Neural progenitor cell (in vitro differentiated cells): Measurements from ENCODE around the gene EXO1. TPM values are rescaled to one million over a fixed set of nuclear protein-coding genes. Genes with fewer than 3 reads are reported as not detected.

Experiments used
- DNase-seq: peaks from one replicate; pipeline ENCODE4 v3.0.0-alpha.2; 2016; ENCODE audit warnings: low spot score
- H2AFZ ChIP-seq: fragments of 200-600 bp; sonication (generic); replicated peaks from 2 replicates; pipeline ENCODE4 v1.6.1; 2016; ENCODE audit warnings: antibody characterized with exemption
- H3F3A ChIP-seq: fragments of 200-600 bp; sonication (generic); 2 replicates; pipeline ENCODE4 v1.6.1; 2016; ENCODE audit warnings: antibody characterized with exemption, low read depth
- H3K27ac ChIP-seq: fragments of 200-600 bp; sonication (generic); 2 replicates; pipeline ENCODE4 v1.5.1; 2016; ENCODE audit warnings: mild to moderate bottlenecking
- H3K27me3 ChIP-seq: fragments of 200-600 bp; sonication (generic); 2 replicates; pipeline ENCODE4 v1.6.1; 2016; ENCODE audit warnings: mild to moderate bottlenecking, moderate library complexity
- H3K36me3 ChIP-seq: fragments of 200-600 bp; sonication (generic); 2 replicates; pipeline ENCODE4 v1.5.1; 2016
- H3K4me1 ChIP-seq: fragments of 200-600 bp; sonication (generic); 2 replicates; pipeline ENCODE4 v1.6.1; 2016; ENCODE audit warnings: mixed run types
- H3K4me2 ChIP-seq: fragments of 200-600 bp; sonication (generic); 2 replicates; pipeline ENCODE4 v1.6.1; 2016
- H3K4me3 ChIP-seq: fragments of 200-600 bp; sonication (generic); 2 replicates; pipeline ENCODE4 v1.5.1; 2016
- H3K79me2 ChIP-seq: fragments of 200-600 bp; sonication (generic); 2 replicates; pipeline ENCODE4 v1.6.1; 2016; ENCODE audit warnings: low read depth
- H3K9ac ChIP-seq: fragments of 200-600 bp; sonication (generic); 2 replicates; pipeline ENCODE4 v1.6.1; 2016
- H3K9me3 ChIP-seq: fragments of 200-600 bp; sonication (generic); 2 replicates; pipeline ENCODE4 v1.5.1; 2016; ENCODE audit warnings: low read depth
- H4K20me1 ChIP-seq: fragments of 200-600 bp; sonication (generic); 2 replicates; pipeline ENCODE4 v1.6.1; 2016; ENCODE audit warnings: low read depth
- H3K27ac Mint-ChIP-seq: 3 replicates; pipeline ENCODE4 v1.8.0; 2021; ENCODE audit warnings: mixed read lengths
- H3K27me3 Mint-ChIP-seq: 2 replicates; pipeline ENCODE4 v1.8.0; 2022; ENCODE audit warnings: low read depth, mild to moderate bottlenecking, inconsistent platforms, moderate library complexity, mixed read lengths; ENCODE audit not compliant: insufficient read depth
- H3K36me3 Mint-ChIP-seq: 3 replicates; pipeline ENCODE4 v1.8.0; 2021; ENCODE audit warnings: mixed read lengths
- H3K4me1 Mint-ChIP-seq: 3 replicates; pipeline ENCODE4 v1.8.0; 2021; ENCODE audit warnings: mixed read lengths
- H3K4me3 Mint-ChIP-seq: 3 replicates; pipeline ENCODE4 v1.8.0; 2021; ENCODE audit warnings: mild to moderate bottlenecking, moderate library complexity, mixed read lengths
- H3K9me3 Mint-ChIP-seq: 3 replicates; pipeline ENCODE4 v1.8.0; 2020; ENCODE audit warnings: mixed read lengths
- CTCF ChIP-seq: fragments of 200-600 bp; sonication (generic); IDR thresholded peaks from 2 replicates; pipeline ENCODE4 v1.5.1; 2017; ENCODE audit warnings: antibody characterized with exemption, mild to moderate bottlenecking
- EZH2 ChIP-seq: fragments of 200-600 bp; sonication (generic); IDR thresholded peaks from 2 replicates; pipeline ENCODE4 v1.6.1; 2017; ENCODE audit warnings: antibody characterized with exemption, mild to moderate bottlenecking, moderate library complexity
- EZH2phosphoT487 ChIP-seq: fragments of 200-600 bp; sonication (generic); IDR thresholded peaks from 2 replicates; pipeline ENCODE4 v1.6.1; 2017; ENCODE audit warnings: antibody characterized with exemption
- total RNA-seq: library from RNA; depleted of rRNA; stranded (reverse); fragments of >200 nt; gene quantifications from 2 replicates; pipeline ENCODE4 v1.2.3, GENCODE V29; 2015; ENCODE audit warnings: low replicate concordance

Gene EXO1
- total RNA-seq, 1 donor from 2014 or later, result 54.8 TPM

DNA sequence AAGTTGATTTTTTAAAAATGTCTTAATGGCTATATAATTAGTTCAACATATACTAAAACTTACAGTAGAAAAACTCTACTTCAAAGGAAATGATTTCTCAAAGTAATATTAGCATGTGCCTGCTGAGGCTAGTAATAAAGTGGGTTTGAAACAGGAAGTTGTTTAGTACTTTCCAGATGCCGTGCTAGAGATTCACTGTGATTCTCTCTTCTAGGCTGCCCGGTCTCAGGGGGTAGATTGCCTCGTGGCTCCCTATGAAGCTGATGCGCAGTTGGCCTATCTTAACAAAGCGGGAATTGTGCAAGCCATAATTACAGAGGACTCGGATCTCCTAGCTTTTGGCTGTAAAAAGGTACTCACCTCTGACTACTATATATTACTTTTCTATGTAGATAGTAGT lies 9.1 kb downstream of the EXO1 start:
- H3K27me3 ChIP-seq, result no peaks in the 10 kb centered on the region
- no peak overlapping the region for H3K4me2 ChIP-seq
- H3K27ac ChIP-seq, result no peak overlapping the region
- no peaks in the 10 kb centered on the region for H3K27me3 Mint-ChIP-seq
- no peaks in the 10 kb centered on the region for H4K20me1 ChIP-seq
- no peak overlapping the region for H3K4me3 Mint-ChIP-seq
- H2AFZ ChIP-seq, result no peak overlapping the region
- TF ChIP-seq CTCF, result no peak
- no peak for TF ChIP-seq EZH2phosphoT487
- no peaks in the 10 kb centered on the region for H3F3A ChIP-seq
- no peak overlapping the region for H3K9ac ChIP-seq
- no peaks in the 10 kb centered on the region for H3K9me3 Mint-ChIP-seq
- peaks cover 28% of the 10 kb centered on the region for H3K36me3 ChIP-seq
- H3K27ac Mint-ChIP-seq, result no peak overlapping the region
- H3K9me3 ChIP-seq, result no peaks in the 10 kb centered on the region
- no peaks in the 10 kb centered on the region for H3K4me1 ChIP-seq
- no peak overlapping the region for H3K4me3 ChIP-seq
- peaks cover 31% of the 10 kb centered on the region for H3K36me3 Mint-ChIP-seq
- DNase-seq, result no peak
- H3K79me2 ChIP-seq, result no peaks in the 10 kb centered on the region
- H3K4me1 Mint-ChIP-seq, result no peaks in the 10 kb centered on the region

- no peak for DNase-seq
- Mint-ChIP-seq H3K27ac (no peak overlapping the region), H3K27me3 (no peaks in the 10 kb centered on the region), H3K36me3 (peaks cover 23% of the 10 kb centered on the region), H3K4me1 (no peaks in the 10 kb centered on the region), H3K4me3 (no peak overlapping the region), H3K9me3 (no peaks in the 10 kb centered on the region)
- H3K9me3 ChIP-seq, result no peaks in the 10 kb centered on the region
- H3K4me3 ChIP-seq, result no peak overlapping the region
- H2AFZ ChIP-seq, result no peak overlapping the region
- no peaks in the 10 kb centered on the region for H3F3A ChIP-seq
- H4K20me1 ChIP-seq, result no peaks in the 10 kb centered on the region
- H3K79me2 ChIP-seq, result no peaks in the 10 kb centered on the region
- H3K36me3 ChIP-seq, result peaks cover 43% of the 10 kb centered on the region
- H3K4me1 ChIP-seq, result no peaks in the 10 kb centered on the region
- no peak overlapping the region for H3K4me2 ChIP-seq
- TF ChIP-seq EZH2, result no peak
- no peak overlapping the region for H3K27ac ChIP-seq
- H3K9ac ChIP-seq, result no peak overlapping the region
- H3K27me3 ChIP-seq, result no peaks in the 10 kb centered on the region
Observed at GRCh38 chr1:241860922-241861321, 12.9 kb downstream of the EXO1 start.

DNA sequence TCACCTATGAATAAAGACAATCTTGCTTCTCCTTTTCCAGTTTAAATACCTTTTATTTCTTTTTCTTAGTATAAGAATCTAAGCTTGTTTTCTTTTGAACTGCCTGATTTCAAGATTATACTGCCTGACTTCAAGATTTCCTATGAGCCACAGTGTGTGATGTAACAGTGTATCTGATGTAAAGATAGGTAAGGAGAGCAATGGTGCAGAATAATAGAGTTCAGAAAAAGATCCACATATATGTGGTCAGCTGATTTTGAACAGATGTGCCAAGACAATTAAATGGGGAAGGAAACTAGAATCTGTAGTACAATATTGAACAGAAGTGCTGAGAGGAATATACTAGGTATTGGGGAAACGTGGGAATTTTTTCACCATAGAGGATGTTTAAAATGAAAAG lies 21.0 kb downstream of the EXO1 start:
- Histone ChIP-seq H3K4me3 (no peak overlapping the region), H2AFZ (no peak overlapping the region), H3K27ac (no peak overlapping the region), H3K9me3 (no peaks in the 10 kb centered on the region), H3K9ac (no peak overlapping the region), H3K79me2 (no peaks in the 10 kb centered on the region), H3K4me2 (no peak overlapping the region), H3K27me3 (no peaks in the 10 kb centered on the region), H3F3A (no peaks in the 10 kb centered on the region), H4K20me1 (no peaks in the 10 kb centered on the region), H3K36me3 (peaks cover 26% of the 10 kb centered on the region), H3K4me1 (no peaks in the 10 kb centered on the region)
- peaks cover 30% of the 10 kb centered on the region for H3K36me3 Mint-ChIP-seq
- H3K4me1 Mint-ChIP-seq, result no peaks in the 10 kb centered on the region
- no peaks in the 10 kb centered on the region for H3K27me3 Mint-ChIP-seq
- no peak overlapping the region for H3K4me3 Mint-ChIP-seq
- DNase-seq, result no peak
- no peaks in the 10 kb centered on the region for H3K9me3 Mint-ChIP-seq
- TF ChIP-seq CTCF (no peak), EZH2 (no peak), EZH2phosphoT487 (no peak)
- no peak overlapping the region for H3K27ac Mint-ChIP-seq

GRCh38 chr1:241870336-241870735 lies 22.3 kb downstream of the EXO1 start:
- no peak for DNase-seq
- Histone ChIP-seq H3K4me2 (no peak overlapping the region), H3K27ac (no peak overlapping the region), H2AFZ (no peak overlapping the region), H4K20me1 (no peaks in the 10 kb centered on the region), H3K9ac (no peak overlapping the region), H3K9me3 (no peaks in the 10 kb centered on the region), H3K27me3 (no peaks in the 10 kb centered on the region), H3F3A (no peaks in the 10 kb centered on the region), H3K4me1 (no peaks in the 10 kb centered on the region), H3K79me2 (no peaks in the 10 kb centered on the region), H3K36me3 (peaks cover 26% of the 10 kb centered on the region), H3K4me3 (no peak overlapping the region)
- no peak overlapping the region for H3K27ac Mint-ChIP-seq
- TF ChIP-seq EZH2 (no peak), EZH2phosphoT487 (no peak), CTCF (no peak)
- no peaks in the 10 kb centered on the region for H3K27me3 Mint-ChIP-seq
- H3K9me3 Mint-ChIP-seq, result no peaks in the 10 kb centered on the region
- peaks cover 29% of the 10 kb centered on the region for H3K36me3 Mint-ChIP-seq
- H3K4me1 Mint-ChIP-seq, result no peaks in the 10 kb centered on the region
- H3K4me3 Mint-ChIP-seq, result no peak overlapping the region
